Activated CD4-positive, alpha-beta memory T cell treated with anti-CD3 and anti-CD28 coated beads for 36 hours (primary cell): ENCODE measurements around the gene TBCD. TPM values are rescaled to one million over a fixed set of nuclear protein-coding genes. Genes with fewer than 3 reads are reported as not detected.

Experiments used
- CTCF ChIA-PET: fragments of 350-600 bp; sonication (Branson Sonifier 250); formaldehyde crosslinking; loops from one replicate; lab custom pipeline; 2021; ENCODE audit warnings: antibody characterized with exemption, inconsistent platforms; lab: Charles Lee
- POLR2A ChIA-PET: fragments of 350-600 bp; sonication (Branson Sonifier 250); formaldehyde crosslinking; loops from one replicate; lab custom pipeline; 2021; ENCODE audit warnings: antibody characterized with exemption; lab: Charles Lee
- DNase-seq: peaks from one replicate; pipeline ENCODE4 v3.0.0-alpha.2; 2020
- H3K27ac Mint-ChIP-seq: one replicate; pipeline ENCODE4 v1.8.0; 2021; ENCODE audit warnings: mixed read lengths
- H3K27me3 Mint-ChIP-seq: one replicate; pipeline ENCODE4 v1.8.0; 2021; ENCODE audit warnings: mixed read lengths
- H3K36me3 Mint-ChIP-seq: one replicate; pipeline ENCODE4 v1.8.0; 2021; ENCODE audit warnings: mixed read lengths
- H3K4me1 Mint-ChIP-seq: one replicate; pipeline ENCODE4 v1.8.0; 2021; ENCODE audit warnings: low read depth, mixed read lengths
- H3K4me3 Mint-ChIP-seq: one replicate; pipeline ENCODE4 v1.8.0; 2021; ENCODE audit warnings: mild to moderate bottlenecking, mixed read lengths
- H3K9me3 Mint-ChIP-seq: one replicate; pipeline ENCODE4 v1.8.0; 2021; ENCODE audit warnings: mixed read lengths
- intact Hi-C: fragments of 100-400 bp; cut with micrococcal nuclease; formaldehyde crosslinking; loops from one replicate; pipeline ENCODE4 v1.15.1; 2023
- total RNA-seq, 2 experiments: library from RNA; stranded (reverse); gene quantifications; one replicate each; pipeline ENCODE4 v1.2.3, GENCODE V29; 2021

The TBCD gene
- total RNA-seq, 2 experiments from 2014 or later, result 97.0 to 98.2 TPM

DNA sequence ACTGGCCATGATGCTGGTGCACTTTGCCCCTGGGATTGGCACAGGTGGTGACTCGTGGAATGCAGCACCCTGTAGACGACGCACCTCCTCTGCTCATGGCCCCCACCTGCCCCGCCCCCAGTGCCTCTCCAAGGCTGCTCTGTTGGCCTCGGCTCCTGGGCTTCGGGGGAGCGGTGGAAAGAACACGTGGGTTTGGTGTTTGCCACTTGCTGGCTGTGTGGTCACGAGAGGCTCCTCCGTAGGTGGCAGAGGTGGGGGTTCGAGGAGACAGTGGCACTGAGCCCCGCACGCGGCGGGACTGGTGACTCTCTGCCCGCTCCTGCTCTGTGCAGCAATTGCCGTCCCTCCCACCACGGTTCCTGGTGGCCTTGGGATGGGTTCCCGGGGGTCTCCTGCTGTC lies 170.8 kb downstream of the TBCD start:
- Mint-ChIP-seq H3K27me3 (no peaks in the 10 kb centered on the region), H3K36me3 (peaks cover 25% of the 10 kb centered on the region), H3K4me3 (no peak overlapping the region), H3K27ac (no peak overlapping the region), H3K4me1 (no peaks in the 10 kb centered on the region), H3K9me3 (no peaks in the 10 kb centered on the region)
- no peak for DNase-seq
- intact Hi-C loops, result no loop called here
- ChIA-PET POLR2A (no interaction called here), CTCF (no interaction called here)

DNA sequence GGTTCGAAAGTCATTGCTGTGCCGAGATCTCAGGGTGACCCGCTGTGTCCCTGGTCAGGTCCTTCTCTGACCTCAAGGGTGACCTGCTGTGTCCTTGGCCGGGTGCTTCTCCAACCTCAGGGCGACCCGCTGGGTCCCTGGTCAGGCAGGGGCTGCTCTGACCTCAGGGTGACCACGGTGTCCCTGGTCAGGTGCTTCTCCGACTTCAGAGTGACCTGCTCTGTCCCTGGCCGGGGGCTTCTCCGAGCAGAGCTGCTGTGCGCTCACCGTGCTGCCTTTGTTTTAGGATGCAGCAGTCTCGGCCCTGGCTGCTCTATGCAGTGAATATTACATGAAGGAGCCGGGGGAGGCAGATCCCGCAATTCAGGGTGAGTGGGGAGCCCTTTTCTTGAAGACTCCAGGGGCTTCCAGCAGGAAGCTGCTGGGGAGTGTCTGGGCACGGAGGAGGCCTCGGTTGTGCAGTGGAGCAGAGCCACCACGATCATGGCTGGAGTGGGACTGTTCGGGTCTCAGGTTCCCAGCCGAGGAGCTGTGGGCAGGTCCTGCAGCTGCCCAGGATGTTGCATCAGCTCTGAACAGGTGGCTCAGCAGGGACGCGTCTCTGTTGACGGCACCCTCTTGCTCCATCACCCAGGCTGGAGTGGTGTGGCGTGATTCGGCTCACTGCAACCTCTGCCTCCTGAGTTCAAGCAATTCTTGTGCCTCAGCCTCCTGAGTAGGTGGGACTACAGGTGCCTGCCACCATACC lies 171.7 kb downstream of the TBCD start:
- ChIA-PET CTCF (no interaction called here), POLR2A (no interaction called here)
- H3K4me3 Mint-ChIP-seq, result no peak overlapping the region
- no peaks in the 10 kb centered on the region for H3K4me1 Mint-ChIP-seq
- no peaks in the 10 kb centered on the region for H3K27me3 Mint-ChIP-seq
- no peak for DNase-seq
- H3K36me3 Mint-ChIP-seq, result peaks cover 22% of the 10 kb centered on the region
- intact Hi-C loops, result no loop called here
- no peaks in the 10 kb centered on the region for H3K9me3 Mint-ChIP-seq
- H3K27ac Mint-ChIP-seq, result no peak overlapping the region

DNA sequence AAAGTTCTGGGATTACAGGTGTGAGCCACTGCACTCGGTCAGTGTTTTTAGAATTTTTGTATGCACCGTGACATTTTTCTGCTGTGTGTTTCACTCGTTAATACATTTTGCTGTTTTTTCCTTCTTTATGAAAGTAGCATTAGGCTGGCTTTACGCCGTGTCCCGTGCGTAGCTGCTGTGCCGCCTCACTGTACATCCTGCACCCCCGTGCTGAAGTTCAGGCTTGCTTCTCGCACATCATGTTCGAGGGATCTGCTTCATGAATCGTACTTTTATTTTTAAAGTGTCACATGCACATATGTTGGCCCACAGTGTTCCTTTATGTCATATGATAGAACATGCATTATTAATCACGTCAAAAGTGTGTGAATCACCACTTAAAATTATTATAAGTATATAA lies 172.3 kb downstream of the TBCD start:
- Mint-ChIP-seq H3K4me3 (no peak overlapping the region), H3K27ac (no peak overlapping the region), H3K9me3 (no peaks in the 10 kb centered on the region), H3K36me3 (peaks cover 26% of the 10 kb centered on the region), H3K27me3 (no peaks in the 10 kb centered on the region), H3K4me1 (no peaks in the 10 kb centered on the region)
- CTCF ChIA-PET, result no interaction called here
- intact Hi-C loops, result no loop called here
- DNase-seq, result no peak
- POLR2A ChIA-PET, result no interaction called here

DNA sequence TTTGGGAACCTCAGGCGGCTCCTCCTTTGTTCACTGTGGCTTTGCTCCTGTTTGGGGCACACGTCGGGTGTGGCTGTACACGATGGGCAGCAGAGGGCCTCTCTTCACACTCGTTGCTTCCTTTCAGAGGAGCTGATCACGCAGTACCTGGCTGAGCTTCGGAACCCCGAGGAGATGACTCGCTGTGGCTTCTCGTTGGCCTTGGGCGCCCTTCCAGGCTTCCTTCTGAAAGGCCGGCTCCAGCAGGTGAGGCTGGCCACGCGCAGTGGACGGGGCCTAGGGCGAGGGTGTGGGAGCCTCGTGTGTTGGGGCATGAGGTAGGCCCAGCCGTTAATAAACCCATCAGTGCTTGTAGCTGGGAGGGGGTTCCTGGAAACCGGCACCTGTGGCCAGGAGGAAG lies 172.9 kb downstream of the TBCD start:
- peaks cover 29% of the 10 kb centered on the region for H3K36me3 Mint-ChIP-seq
- ChIA-PET POLR2A (no interaction called here), CTCF (interaction anchor here (0.9 kb wide), 1 partner anchor 143 kb away, joined by 3 read pairs; no protein-coding TSS in a partner anchor)
- no peaks in the 10 kb centered on the region for H3K27me3 Mint-ChIP-seq
- no peak overlapping the region for H3K27ac Mint-ChIP-seq
- no peaks in the 10 kb centered on the region for H3K9me3 Mint-ChIP-seq
- no peak for DNase-seq
- no peak overlapping the region for H3K4me3 Mint-ChIP-seq
- H3K4me1 Mint-ChIP-seq, result no peaks in the 10 kb centered on the region
- intact Hi-C loops, result no loop called here

DNA sequence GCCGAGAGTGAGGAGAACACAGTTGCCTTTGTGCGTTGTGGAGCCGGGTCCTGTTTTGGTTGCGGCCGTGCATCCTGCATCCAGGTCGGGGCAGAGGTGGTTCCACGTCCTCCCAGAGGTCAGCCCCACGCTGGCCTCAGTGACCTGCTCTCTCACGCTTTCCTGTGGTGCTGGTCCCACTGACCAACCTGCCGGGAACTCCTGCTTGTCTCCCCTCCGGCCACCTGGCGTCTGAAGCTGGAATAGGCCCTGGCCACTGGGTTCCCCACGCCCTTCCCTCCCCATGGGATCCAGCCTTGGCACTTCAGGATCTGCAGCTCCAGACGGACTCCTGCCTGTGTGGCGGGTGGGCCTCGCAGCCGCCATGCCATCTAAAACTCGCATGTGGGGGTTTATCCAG lies 173.5 kb downstream of the TBCD start:
- DNase-seq, result no peak
- no peak overlapping the region for H3K27ac Mint-ChIP-seq
- ChIA-PET CTCF (interaction anchor here (0.9 kb wide), 1 partner anchor 143 kb away, joined by 3 read pairs; no protein-coding TSS in a partner anchor), POLR2A (no interaction called here)
- no peaks in the 10 kb centered on the region for H3K27me3 Mint-ChIP-seq
- H3K9me3 Mint-ChIP-seq, result no peaks in the 10 kb centered on the region
- no peaks in the 10 kb centered on the region for H3K4me1 Mint-ChIP-seq
- intact Hi-C loops, result no loop called here
- H3K4me3 Mint-ChIP-seq, result no peak overlapping the region
- peaks cover 28% of the 10 kb centered on the region for H3K36me3 Mint-ChIP-seq

DNA sequence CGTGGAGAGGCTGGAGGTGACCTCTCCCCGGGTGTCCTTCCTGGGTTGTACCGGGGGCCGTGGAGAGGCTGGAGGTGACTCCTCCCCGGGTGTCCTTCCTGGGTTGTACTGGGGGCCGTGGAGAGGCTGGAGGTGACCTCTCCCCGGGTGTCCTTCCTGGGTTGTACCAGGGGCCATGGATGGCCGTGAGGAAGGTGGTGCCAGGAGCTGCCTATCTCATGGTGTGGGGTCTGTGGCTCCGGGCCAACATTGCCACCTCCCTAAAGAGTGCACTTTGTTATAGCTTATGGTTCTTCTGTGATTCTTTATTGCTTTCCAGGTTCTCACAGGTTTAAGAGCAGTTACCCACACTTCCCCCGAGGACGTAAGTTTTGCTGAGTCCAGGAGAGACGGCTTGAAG lies 174.2 kb downstream of the TBCD start:
- no peaks in the 10 kb centered on the region for H3K9me3 Mint-ChIP-seq
- ChIA-PET CTCF (no interaction called here), POLR2A (no interaction called here)
- no peak for DNase-seq
- no peak overlapping the region for H3K27ac Mint-ChIP-seq
- intact Hi-C loops, result no loop called here
- no peaks in the 10 kb centered on the region for H3K27me3 Mint-ChIP-seq
- H3K4me3 Mint-ChIP-seq, result no peak overlapping the region
- peaks cover 30% of the 10 kb centered on the region for H3K36me3 Mint-ChIP-seq
- no peaks in the 10 kb centered on the region for H3K4me1 Mint-ChIP-seq

DNA sequence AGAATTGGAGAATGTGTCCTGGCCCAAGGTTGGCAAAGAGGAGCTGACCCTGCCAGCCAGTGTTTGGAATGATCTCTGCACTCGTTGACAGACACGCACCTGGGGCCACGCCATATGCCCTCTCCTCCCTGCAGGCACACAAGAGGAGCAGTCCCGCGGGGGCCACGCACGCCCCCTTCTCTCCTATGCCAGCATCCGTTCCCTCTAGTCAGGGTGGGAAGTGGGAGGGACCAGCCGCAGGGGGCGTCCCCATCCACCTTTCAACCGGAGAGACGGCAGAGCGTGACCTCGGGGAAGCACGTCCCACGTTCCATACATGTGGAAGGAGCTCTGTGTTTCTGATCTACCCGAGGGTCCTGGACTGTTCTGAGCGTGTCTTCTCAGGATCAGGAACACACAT lies 174.9 kb downstream of the TBCD start:
- ChIA-PET POLR2A (no interaction called here), CTCF (no interaction called here)
- Mint-ChIP-seq H3K36me3 (peaks cover 36% of the 10 kb centered on the region), H3K27me3 (no peaks in the 10 kb centered on the region), H3K4me1 (no peaks in the 10 kb centered on the region), H3K9me3 (no peaks in the 10 kb centered on the region), H3K4me3 (no peak overlapping the region), H3K27ac (no peak overlapping the region)
- DNase-seq, result no peak
- intact Hi-C loops, result no loop called here

DNA sequence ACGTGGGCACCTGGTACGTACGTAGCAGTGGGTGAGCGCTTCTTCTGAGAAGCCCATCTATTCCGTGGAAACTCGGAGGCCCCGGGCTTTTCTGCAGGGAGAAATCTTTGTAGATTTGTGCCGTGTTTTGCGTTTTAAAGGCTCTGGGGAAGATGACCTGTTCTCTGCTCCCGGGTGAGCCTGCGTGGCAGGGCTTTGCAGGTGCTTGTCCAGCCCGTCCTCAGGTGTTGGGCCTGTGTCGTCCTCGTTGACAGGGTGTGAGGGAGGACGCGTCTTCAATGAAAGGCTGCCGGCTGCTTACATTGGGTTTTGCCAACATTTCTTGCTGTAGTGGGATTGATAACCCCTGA lies 175.4 kb downstream of the TBCD start:
- no peaks in the 10 kb centered on the region for H3K4me1 Mint-ChIP-seq
- intact Hi-C loops, result no loop called here
- peaks cover 39% of the 10 kb centered on the region for H3K36me3 Mint-ChIP-seq
- CTCF ChIA-PET, result no interaction called here
- POLR2A ChIA-PET, result no interaction called here
- no peak for DNase-seq
- H3K27ac Mint-ChIP-seq, result no peak overlapping the region
- H3K27me3 Mint-ChIP-seq, result no peaks in the 10 kb centered on the region
- no peaks in the 10 kb centered on the region for H3K9me3 Mint-ChIP-seq
- no peak overlapping the region for H3K4me3 Mint-ChIP-seq

DNA sequence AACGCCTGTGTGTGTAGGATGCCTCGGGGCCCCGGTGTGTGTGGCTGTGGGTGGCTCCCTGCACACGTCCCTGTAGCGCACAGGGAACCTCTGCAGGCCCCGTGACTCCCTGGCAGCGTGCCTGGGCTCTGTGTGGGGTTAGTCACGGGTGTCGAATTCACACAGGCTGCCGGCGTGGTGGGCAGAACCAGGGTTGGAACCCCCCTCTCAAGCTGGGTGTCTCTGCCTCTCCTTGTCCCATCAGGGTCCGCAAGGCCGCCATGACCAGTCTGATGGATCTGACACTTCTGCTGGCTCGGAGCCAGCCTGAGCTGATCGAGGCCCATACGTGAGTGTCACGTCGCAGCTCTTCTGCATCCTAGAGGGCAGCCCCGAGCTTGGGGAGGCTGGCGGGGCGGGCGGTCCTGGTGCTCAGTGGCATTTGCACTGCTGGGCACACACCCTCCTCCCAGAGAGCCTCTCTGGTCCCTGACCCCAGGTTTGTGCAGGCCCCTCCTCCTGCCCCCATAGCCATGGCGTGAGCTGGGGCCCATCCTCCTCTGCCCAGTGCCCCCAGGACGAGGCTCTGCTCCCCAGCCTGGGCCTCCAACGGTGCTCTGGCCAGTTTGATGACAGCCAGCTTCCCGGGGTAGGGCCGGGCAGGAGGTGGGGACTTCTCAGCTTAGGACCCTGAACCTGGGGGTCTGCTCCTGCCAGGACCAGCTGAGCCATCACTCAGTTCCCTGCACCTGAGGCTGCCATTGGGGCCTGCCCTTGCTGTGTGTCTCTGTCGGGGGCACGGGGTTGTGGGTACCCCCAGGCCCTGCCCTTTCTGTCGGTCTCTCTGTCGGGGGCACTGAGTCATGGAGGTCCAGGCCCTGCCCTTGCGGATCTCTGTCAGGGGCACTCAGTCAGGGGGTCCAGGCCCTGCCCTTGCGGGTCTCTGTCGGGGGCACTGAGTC lies 176.1 kb downstream of the TBCD start:
- no peaks in the 10 kb centered on the region for H3K27me3 Mint-ChIP-seq
- ChIA-PET CTCF (no interaction called here), POLR2A (no interaction called here)
- H3K36me3 Mint-ChIP-seq, result peaks cover 39% of the 10 kb centered on the region
- H3K9me3 Mint-ChIP-seq, result no peaks in the 10 kb centered on the region
- H3K27ac Mint-ChIP-seq, result no peak overlapping the region
- intact Hi-C loops, result no loop called here
- no peak for DNase-seq
- H3K4me1 Mint-ChIP-seq, result no peaks in the 10 kb centered on the region
- H3K4me3 Mint-ChIP-seq, result no peak overlapping the region

DNA sequence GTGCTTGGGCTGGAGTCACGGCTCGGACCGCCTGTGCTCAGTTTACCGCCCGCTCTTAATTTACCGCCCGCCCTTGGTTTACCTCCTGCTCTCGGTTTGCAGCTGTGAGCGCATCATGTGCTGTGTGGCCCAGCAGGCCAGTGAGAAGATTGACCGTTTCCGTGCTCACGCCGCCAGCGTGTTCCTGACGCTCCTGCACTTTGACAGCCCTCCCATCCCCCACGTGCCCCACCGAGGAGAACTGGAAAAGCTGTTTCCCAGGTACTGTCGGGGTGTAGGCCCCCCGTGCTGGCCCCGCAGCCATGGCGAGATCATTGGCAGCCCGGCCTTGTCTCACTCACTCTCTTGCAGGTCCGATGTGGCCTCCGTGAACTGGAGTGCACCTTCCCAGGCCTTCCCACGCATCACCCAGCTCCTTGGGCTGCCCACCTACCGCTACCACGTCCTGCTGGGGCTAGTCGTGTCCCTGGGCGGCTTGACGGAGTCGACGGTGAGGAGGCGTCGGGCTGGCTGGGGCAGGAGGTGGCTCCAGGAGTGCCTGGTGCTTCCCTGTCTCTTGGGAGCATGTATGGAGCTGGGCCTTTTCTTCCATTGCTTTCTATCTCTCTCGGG lies 177.3 kb downstream of the TBCD start:
- Mint-ChIP-seq H3K4me3 (no peak overlapping the region), H3K36me3 (peaks cover 39% of the 10 kb centered on the region), H3K9me3 (no peaks in the 10 kb centered on the region), H3K4me1 (no peaks in the 10 kb centered on the region), H3K27me3 (no peaks in the 10 kb centered on the region), H3K27ac (no peak overlapping the region)
- DNase-seq, result no peak
- ChIA-PET POLR2A (no interaction called here), CTCF (no interaction called here)
- intact Hi-C loops, result no loop called here

DNA sequence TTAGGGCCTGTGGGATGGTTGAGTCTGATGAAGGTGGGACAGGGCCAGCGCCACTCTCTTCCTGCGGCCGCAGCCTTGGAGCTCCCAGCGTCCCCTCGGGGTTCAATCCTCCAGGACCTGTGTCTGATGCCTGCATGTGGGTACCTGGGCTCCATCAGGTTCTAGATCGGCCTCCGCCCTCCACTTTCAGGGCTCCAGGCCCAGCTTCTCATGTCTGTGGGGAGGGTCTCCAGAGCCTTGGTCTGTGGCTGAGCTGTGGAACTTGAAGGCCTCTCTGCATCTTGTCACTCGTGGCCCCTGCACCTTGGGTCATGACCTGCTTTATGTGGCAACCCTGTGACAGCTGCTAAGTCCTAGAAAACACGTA lies 177.8 kb downstream of the TBCD start:
- Mint-ChIP-seq H3K9me3 (no peaks in the 10 kb centered on the region), H3K27me3 (no peaks in the 10 kb centered on the region), H3K27ac (no peak overlapping the region), H3K4me3 (no peak overlapping the region), H3K36me3 (peaks cover 37% of the 10 kb centered on the region), H3K4me1 (no peaks in the 10 kb centered on the region)
- no peak for DNase-seq
- POLR2A ChIA-PET, result no interaction called here
- CTCF ChIA-PET, result no interaction called here
- intact Hi-C loops, result no loop called here

DNA sequence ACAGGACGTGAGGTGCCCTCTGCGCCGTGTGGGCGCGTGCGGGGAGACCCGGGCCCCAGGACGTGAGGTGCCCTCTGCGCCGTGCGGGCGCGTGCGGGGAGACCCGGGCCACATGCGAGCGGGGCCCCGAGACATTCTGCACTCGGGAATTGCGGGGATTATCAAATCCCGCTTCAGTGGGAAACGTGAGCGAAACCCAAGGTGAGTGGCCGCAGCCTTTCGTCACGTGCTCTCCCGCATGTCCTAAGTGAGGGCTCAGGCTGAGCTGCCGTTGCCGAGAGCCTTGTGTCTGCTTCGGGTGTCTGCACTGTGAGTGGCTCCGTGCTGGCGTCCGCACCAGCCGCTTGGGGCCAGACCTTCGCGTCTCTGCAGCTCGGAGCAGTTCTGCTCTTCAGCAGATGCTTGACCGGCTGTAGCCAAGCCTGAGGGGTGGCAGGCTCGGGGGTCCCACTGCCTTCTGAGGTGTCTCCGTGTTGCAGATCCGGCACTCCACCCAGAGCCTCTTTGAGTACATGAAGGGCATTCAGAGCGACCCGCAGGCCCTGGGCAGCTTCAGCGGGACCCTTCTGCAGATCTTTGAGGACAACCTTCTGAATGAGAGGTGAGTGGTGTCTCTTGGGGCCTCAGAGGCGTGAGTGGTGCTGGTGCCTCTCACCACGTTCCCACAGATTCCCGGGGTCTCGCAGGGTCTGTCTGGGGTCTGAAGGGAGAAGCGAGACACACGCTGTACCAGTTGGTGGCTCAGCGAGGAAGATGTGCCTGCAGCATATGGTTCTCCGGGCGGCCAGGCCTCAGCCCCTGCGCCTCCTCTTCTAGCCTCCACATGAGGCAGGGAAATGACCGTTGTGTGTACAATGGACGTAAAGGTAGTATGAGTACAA lies 178.4 kb downstream of the TBCD start:
- Mint-ChIP-seq H3K36me3 (peaks cover 37% of the 10 kb centered on the region), H3K9me3 (no peaks in the 10 kb centered on the region), H3K4me3 (no peak overlapping the region), H3K27me3 (no peaks in the 10 kb centered on the region), H3K27ac (no peak overlapping the region), H3K4me1 (no peaks in the 10 kb centered on the region)
- intact Hi-C loops, result no loop called here
- no peak for DNase-seq
- ChIA-PET CTCF (no interaction called here), POLR2A (no interaction called here)
